Peyer's patch (tissue), 4 donors: ENCODE data around the gene FAM114A1. TPM values are rescaled to one million over a fixed set of nuclear protein-coding genes. Genes with fewer than 3 reads are reported as not detected.

Experiments used
- DNase-seq, 3 donors: peaks; one replicate each; pipeline ENCODE4 v3.0.0-alpha.2; 2017 to 2019
- H3K27ac ChIP-seq, 4 donors: fragments of 200-600 bp; sonication (generic); one replicate each; pipeline ENCODE4 v1.5.1; 2016 to 2019
- H3K27me3 ChIP-seq, 2 donors: fragments of 200-600 bp; sonication (generic); one replicate each; pipeline ENCODE4 v1.5.1; 2019
- H3K36me3 ChIP-seq, 3 donors: fragments of 200-600 bp; sonication (generic); one replicate each; pipeline ENCODE4 v1.5.1; 2016 to 2019
- H3K4me1 ChIP-seq, 4 donors: fragments of 200-600 bp; sonication (generic); one replicate each; pipeline ENCODE4 v1.5.1; 2016 to 2019
- H3K4me3 ChIP-seq, 4 donors: fragments of 200-600 bp; sonication (generic); 1 replicate in 3 of 4; 2 replicates in 1 of 4; pipeline ENCODE4 v1.5.1; 2016 to 2019; ENCODE audit warnings: mild to moderate bottlenecking in 1 of 4
- H3K9me3 ChIP-seq, 4 donors: fragments of 200-600 bp; sonication (generic); one replicate each; pipeline ENCODE4 v1.5.1; 2016 to 2019; ENCODE audit warnings: mild to moderate bottlenecking in 1 of 4
- POLR2A ChIP-seq, 2 donors: fragments of 450-650 bp; IDR thresholded peaks; one replicate each; pipeline ENCODE4 v1.5.1; 2017; ENCODE audit warnings: antibody characterized with exemption in 2 of 2, mild to moderate bottlenecking in 2 of 2, moderate library complexity in 2 of 2
- total RNA-seq, 4 donors: library from RNA; depleted of rRNA; stranded (reverse); fragments of >200 nt; gene quantifications; one replicate each; pipeline ENCODE4 v1.1.0, GENCODE V29; 2016
- TF ChIP-seq, protein P1 (sequence below), 6 experiments: fragments of 450-650 bp in 4 of 6; fragments of 200-600 bp in 2 of 6; sonication (generic) in 1 of 6; IDR thresholded peaks; one replicate each; pipeline ENCODE4 v1.5.1; 2017 to 2019; ENCODE audit warnings: antibody characterized with exemption in 6 of 6, mild to moderate bottlenecking in 3 of 6, moderate library complexity in 1 of 6

FAM114A1 gene
- total RNA-seq, 4 donors from 2014 or later, result 52.2 to 106 (median 69.0) TPM

DNA sequence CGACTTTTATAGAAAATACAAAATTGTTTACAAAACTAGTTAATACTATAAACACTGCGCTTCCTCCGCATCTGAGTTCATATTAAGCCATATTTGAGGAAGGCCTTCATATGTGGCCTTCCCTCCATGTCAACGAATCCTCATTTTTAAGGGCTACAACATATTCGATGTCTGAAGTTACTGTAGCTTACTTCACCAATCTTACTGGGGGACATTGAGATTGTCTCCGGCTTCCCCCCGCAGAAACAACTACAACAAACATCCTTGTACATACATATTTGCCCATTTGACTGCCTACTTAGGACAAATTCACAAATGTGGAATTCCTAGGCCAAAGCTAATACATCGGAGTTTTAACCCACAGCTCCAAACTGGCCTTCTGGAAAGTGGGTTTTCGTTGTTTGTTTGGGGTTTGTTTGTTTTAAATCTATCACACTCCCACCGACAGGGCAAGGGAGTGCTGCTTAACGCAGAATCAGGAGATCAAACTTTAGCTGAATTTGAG lies 581 bp upstream of the FAM114A1 start:
- peak overlapping the region; percentile 65 to 83 (median 72) for H3K4me3 ChIP-seq
- H3K27me3 ChIP-seq, result no peaks in the 10 kb centered on the region

DNA sequence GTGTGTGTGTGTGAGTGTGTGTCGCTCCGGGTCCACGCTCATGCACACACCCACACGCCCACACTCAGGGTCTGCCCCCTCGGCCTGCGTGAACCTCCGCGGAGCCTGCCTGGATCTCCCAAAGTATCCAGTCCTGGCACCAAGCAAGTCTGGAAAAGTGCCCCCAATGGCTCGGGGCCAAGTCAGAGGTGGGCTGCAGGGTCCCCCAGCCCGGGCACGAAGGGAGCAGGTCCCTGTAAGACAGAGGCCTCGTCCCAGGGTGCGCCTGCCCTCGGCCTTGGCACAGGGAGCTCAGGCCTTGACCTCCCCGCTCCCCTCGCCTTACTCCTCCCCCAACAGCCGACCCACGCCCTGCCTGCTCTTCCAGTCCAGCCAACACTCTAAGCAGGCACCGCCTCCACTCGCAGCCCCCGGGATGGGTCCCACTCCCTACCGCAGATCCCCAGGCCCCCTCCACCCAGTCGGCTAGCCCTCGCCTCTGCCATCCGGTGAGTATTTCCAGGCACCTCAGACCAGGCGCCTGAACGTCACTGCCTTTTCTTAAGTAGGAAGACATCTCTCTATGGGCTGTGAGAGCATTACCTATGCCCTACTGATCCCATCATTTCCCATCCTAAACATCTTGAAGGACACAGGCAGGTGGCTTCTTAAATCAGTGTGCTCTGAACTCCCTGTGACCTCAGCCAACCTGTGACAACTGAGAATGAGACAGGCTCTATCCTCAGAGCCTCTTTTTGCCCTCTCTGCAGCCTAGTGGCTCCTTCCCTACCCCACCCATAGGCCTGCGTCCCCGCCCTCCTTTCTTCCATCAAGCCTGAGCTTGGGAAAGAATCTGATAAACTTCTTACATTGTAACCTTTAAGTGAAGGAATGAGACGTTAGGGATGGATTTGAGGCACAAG lies 704 bp downstream of the FAM114A1 start:
- H3K36me3 ChIP-seq, result peaks cover 0 to 7% (median 0%) of the 10 kb centered on the region in 3 donors
- peaks cover 0 to 24% (median 0%) of the 10 kb centered on the region in 4 donors for H3K4me1 ChIP-seq
- no peak for TF ChIP-seq POLR2A (IDR thresholded peaks at IDR 0.05)
- TF ChIP-seq, protein P1, sequence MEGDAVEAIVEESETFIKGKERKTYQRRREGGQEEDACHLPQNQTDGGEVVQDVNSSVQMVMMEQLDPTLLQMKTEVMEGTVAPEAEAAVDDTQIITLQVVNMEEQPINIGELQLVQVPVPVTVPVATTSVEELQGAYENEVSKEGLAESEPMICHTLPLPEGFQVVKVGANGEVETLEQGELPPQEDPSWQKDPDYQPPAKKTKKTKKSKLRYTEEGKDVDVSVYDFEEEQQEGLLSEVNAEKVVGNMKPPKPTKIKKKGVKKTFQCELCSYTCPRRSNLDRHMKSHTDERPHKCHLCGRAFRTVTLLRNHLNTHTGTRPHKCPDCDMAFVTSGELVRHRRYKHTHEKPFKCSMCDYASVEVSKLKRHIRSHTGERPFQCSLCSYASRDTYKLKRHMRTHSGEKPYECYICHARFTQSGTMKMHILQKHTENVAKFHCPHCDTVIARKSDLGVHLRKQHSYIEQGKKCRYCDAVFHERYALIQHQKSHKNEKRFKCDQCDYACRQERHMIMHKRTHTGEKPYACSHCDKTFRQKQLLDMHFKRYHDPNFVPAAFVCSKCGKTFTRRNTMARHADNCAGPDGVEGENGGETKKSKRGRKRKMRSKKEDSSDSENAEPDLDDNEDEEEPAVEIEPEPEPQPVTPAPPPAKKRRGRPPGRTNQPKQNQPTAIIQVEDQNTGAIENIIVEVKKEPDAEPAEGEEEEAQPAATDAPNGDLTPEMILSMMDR (IDR thresholded peaks at IDR 0.05), result no peak
- DNase-seq, result peak in 2 of 3 donors; percentile 61 to 73
- peak overlapping the region; percentile 79 to 93 (median 92) for H3K27ac ChIP-seq
- H3K4me3 ChIP-seq, result peak overlapping the region; percentile 65 to 83 (median 72)
- H3K9me3 ChIP-seq, result no peaks in the 10 kb centered on the region
- no peaks in the 10 kb centered on the region for H3K27me3 ChIP-seq

More for the DNA sequence above, 581 bp upstream of the FAM114A1 start:
- no peaks in the 10 kb centered on the region for H3K9me3 ChIP-seq
- peaks cover 0 to 14% (median 0%) of the 10 kb centered on the region in 4 donors for H3K4me1 ChIP-seq
- TF ChIP-seq, protein P1 (IDR thresholded peaks at IDR 0.05), result peak in 2 of 6 experiments; percentile 15 to 23
- TF ChIP-seq POLR2A (IDR thresholded peaks at IDR 0.05), result no peak
- H3K36me3 ChIP-seq, result peaks cover 0 to 7% (median 0%) of the 10 kb centered on the region in 3 donors
- H3K27ac ChIP-seq, result peak overlapping the region; percentile 79 to 93 (median 92)
- DNase-seq, result no peak

DNA sequence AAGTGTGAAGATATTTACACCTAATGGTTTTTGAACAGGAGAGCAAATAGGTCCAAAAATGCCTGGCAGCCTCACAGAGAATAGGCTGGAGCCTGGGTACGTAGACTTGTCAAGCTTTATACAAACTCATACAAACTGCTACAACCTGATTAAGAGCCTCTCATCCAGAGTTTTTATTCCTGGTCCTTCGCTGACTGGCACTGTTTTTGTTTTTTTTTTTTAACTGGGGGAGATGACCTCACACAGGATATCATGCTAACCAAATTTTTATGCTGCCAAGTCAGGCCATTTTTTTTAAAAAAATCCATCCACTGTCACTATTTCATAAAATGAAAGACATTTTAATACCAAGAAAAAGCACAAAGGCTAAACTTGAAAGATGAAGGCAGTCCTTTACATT lies 1.9 kb downstream of the FAM114A1 start:
- H3K27me3 ChIP-seq, result no peaks in the 10 kb centered on the region
- H3K27ac ChIP-seq, result peak overlapping the region; percentile 38 to 93 (median 92)
- TF ChIP-seq, protein P1 (IDR thresholded peaks at IDR 0.05), result no peak
- TF ChIP-seq POLR2A (IDR thresholded peaks at IDR 0.05), result no peak
- no peaks in the 10 kb centered on the region for H3K9me3 ChIP-seq
- peaks cover 0 to 29% (median 0%) of the 10 kb centered on the region in 4 donors for H3K4me1 ChIP-seq
- H3K4me3 ChIP-seq, result no peak overlapping the region
- no peak for DNase-seq
- H3K36me3 ChIP-seq, result peaks cover 0 to 7% (median 0%) of the 10 kb centered on the region in 3 donors

DNA sequence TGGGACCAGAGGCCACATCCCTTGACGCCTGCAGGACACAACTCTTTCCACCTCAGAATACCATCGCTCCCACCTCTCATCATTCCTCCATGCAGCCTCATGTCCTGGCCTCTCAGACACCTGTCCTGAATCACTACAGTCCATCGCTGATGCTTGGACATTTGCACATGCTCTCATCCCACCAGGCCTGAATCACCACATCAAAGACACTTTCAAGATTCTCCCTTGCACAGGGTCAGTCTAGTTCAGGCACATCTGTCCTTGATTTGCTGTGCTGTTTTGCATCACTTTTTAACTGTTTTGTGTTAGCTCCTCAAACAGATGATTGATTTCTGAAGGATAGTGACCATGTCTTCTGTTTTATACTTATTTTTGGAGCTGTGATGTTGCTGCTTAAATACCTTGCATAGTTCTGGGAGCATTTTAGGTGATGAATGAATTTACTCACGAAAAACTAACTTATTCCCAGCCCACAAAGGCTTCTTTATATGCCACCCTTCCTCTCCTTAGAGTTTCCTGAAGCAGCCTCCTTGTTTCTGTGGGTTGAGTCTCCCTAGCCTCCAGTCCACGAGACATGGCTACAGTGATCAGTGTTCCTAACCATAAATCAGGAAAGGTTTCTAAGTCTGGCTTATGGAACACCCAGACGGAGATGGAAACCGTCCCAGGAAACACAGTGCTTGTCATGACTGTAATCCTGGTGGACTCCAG lies 2.6 kb downstream of the FAM114A1 start:
- H3K27me3 ChIP-seq, result no peaks in the 10 kb centered on the region
- no peak overlapping the region for H3K4me3 ChIP-seq
- H3K4me1 ChIP-seq, result peaks cover 0 to 29% (median 0%) of the 10 kb centered on the region in 4 donors
- peaks cover 0 to 7% (median 0%) of the 10 kb centered on the region in 3 donors for H3K36me3 ChIP-seq
- no peaks in the 10 kb centered on the region for H3K9me3 ChIP-seq
- DNase-seq, result no peak
- H3K27ac ChIP-seq, result peak overlapping the region in 3 of 4 donors; percentile 13 to 38 (median 23)
- TF ChIP-seq POLR2A (IDR thresholded peaks at IDR 0.05), result no peak
- TF ChIP-seq, protein P1 (IDR thresholded peaks at IDR 0.05), result no peak

DNA sequence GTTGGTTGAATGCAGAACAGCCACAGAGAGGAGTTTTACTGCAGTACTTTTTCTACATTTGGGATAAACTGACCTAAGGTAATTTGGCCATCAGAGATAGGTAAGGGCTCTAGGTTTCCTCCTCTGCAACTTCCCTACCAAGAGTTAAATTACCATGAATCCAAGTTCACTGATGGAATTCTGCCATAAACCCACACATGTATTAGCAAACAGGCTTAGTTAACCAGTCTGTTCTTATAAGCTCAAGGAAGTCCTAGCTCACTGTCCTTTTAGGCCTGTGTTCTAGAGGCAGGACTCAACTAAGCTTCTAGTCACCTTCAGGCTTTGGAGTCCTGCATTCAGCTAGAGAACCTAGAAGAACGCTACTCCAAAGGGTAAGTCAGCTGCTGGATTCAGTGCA lies 4.0 kb downstream of the FAM114A1 start:
- no peaks in the 10 kb centered on the region for H3K9me3 ChIP-seq
- H3K27me3 ChIP-seq, result no peaks in the 10 kb centered on the region
- H3K36me3 ChIP-seq, result peaks cover 0 to 7% (median 0%) of the 10 kb centered on the region in 3 donors
- peak overlapping the region in 1 of 4 donors; percentile 17 for H3K27ac ChIP-seq
- no peak for DNase-seq
- H3K4me3 ChIP-seq, result no peak overlapping the region
- H3K4me1 ChIP-seq, result peaks cover 0 to 29% (median 0%) of the 10 kb centered on the region in 4 donors
- TF ChIP-seq, protein P1 (IDR thresholded peaks at IDR 0.05), result no peak
